HEK293 (cell line): ENCODE results near the gene CACHD1.

Experiments
- ATF2 ChIP-seq: fragments of 450-650 bp; formaldehyde crosslinking; IDR thresholded peaks from 2 replicates; pipeline ENCODE4 v1.5.1; 2016; ENCODE audit warnings: missing biosample characterization, missing genetic modification characterization, low read depth
- BCL11B ChIP-seq: fragments of 450-650 bp; formaldehyde crosslinking; IDR thresholded peaks from 2 replicates; pipeline ENCODE4 v1.5.1; 2016; ENCODE audit warnings: low read depth, missing biosample characterization, missing genetic modification characterization
- EGR2 ChIP-seq: fragments of 450-650 bp; formaldehyde crosslinking; IDR thresholded peaks from 2 replicates; pipeline ENCODE4 v1.5.1; 2016; ENCODE audit warnings: low read depth, missing biosample characterization, missing genetic modification characterization
- GLI2 ChIP-seq: fragments of 450-650 bp; formaldehyde crosslinking; IDR thresholded peaks from 2 replicates; pipeline ENCODE4; 2017; ENCODE audit warnings: missing biosample characterization, missing genetic modification characterization, low read depth, borderline replicate concordance
- GLIS2 ChIP-seq: fragments of 450-650 bp; formaldehyde crosslinking; IDR thresholded peaks from 2 replicates; pipeline ENCODE4 v1.5.1; 2016; ENCODE audit warnings: missing biosample characterization, missing genetic modification characterization
- HOXC10 ChIP-seq: sonication (generic); formaldehyde crosslinking; IDR thresholded peaks from 2 replicates; pipeline ENCODE4 v1.8.1; 2023; ENCODE audit warnings: mild to moderate bottlenecking, missing genetic modification reagents
- IKZF3 ChIP-seq: fragments of 450-650 bp; IDR thresholded peaks from 2 replicates; pipeline ENCODE4 v1.5.0; 2018; ENCODE audit warnings: missing biosample characterization, mild to moderate bottlenecking, missing genetic modification characterization, moderate library complexity
- MEIS1 ChIP-seq: sonication (generic); formaldehyde crosslinking; IDR thresholded peaks from 2 replicates; pipeline ENCODE4 v1.8.1; 2022; ENCODE audit warnings: missing genetic modification reagents, mild to moderate bottlenecking, borderline replicate concordance
- OSR2 ChIP-seq: fragments of 450-650 bp; formaldehyde crosslinking; IDR thresholded peaks from 2 replicates; pipeline ENCODE4 v1.5.1; 2016; ENCODE audit warnings: missing biosample characterization, missing genetic modification characterization
- PRDM2 ChIP-seq: fragments of 450-650 bp; formaldehyde crosslinking; IDR thresholded peaks from 2 replicates; pipeline ENCODE4 v1.5.1; 2016; ENCODE audit warnings: missing biosample characterization, missing genetic modification characterization, borderline replicate concordance
- SALL2 ChIP-seq: fragments of 450-650 bp; formaldehyde crosslinking; IDR thresholded peaks from 2 replicates; pipeline ENCODE4 v1.5.0; 2017; ENCODE audit warnings: missing biosample characterization, mild to moderate bottlenecking, missing genetic modification characterization, borderline replicate concordance
- SETDB1 ChIP-seq: IDR thresholded peaks from one replicate; pipeline ENCODE4 v1.6.1; 2017; ENCODE audit warnings: mild to moderate bottlenecking, low read length, moderate library complexity, mixed read lengths; ENCODE audit not compliant: insufficient read length
- WT1 ChIP-seq: fragments of 450-650 bp; formaldehyde crosslinking; IDR thresholded peaks from 2 replicates; pipeline ENCODE4 v1.5.1; 2016; ENCODE audit warnings: missing biosample characterization, missing genetic modification characterization
- ZFHX2 ChIP-seq: fragments of 450-650 bp; formaldehyde crosslinking; conservative IDR thresholded peaks from 2 replicates; pipeline ENCODE4 v1.5.1; 2016; ENCODE audit warnings: missing biosample characterization, missing genetic modification characterization
- ZFP69B ChIP-seq: fragments of 450-650 bp; formaldehyde crosslinking; IDR thresholded peaks from 2 replicates; pipeline ENCODE4 v1.5.1; 2016; ENCODE audit warnings: missing biosample characterization, missing genetic modification characterization
- ZNF138 ChIP-seq: fragments of 450-650 bp; formaldehyde crosslinking; IDR thresholded peaks from 2 replicates; pipeline ENCODE4 v1.5.1; 2016; ENCODE audit warnings: missing biosample characterization, missing genetic modification characterization, borderline replicate concordance
- ZNF175 ChIP-seq: fragments of 450-650 bp; formaldehyde crosslinking; IDR thresholded peaks from 2 replicates; pipeline ENCODE4 v1.5.1; 2016; ENCODE audit warnings: missing biosample characterization, missing genetic modification characterization
- ZNF184 ChIP-seq: fragments of 450-650 bp; IDR thresholded peaks from 2 replicates; pipeline ENCODE4 v1.5.1; 2018; ENCODE audit warnings: missing biosample characterization, mild to moderate bottlenecking, missing genetic modification characterization
- ZNF202 ChIP-seq: fragments of 450-650 bp; formaldehyde crosslinking; IDR thresholded peaks from 2 replicates; pipeline ENCODE4 v1.5.1; 2016; ENCODE audit warnings: missing biosample characterization, missing genetic modification characterization, borderline replicate concordance
- ZNF324 ChIP-seq: fragments of 450-650 bp; formaldehyde crosslinking; IDR thresholded peaks from 2 replicates; pipeline ENCODE4 v1.5.1; 2016; ENCODE audit warnings: missing biosample characterization, missing genetic modification characterization
- ZNF404 ChIP-seq: fragments of 450-650 bp; formaldehyde crosslinking; IDR thresholded peaks from 2 replicates; pipeline ENCODE4 v1.5.1; 2017; ENCODE audit warnings: missing biosample characterization, missing genetic modification characterization
- ZNF416 ChIP-seq: fragments of 450-650 bp; formaldehyde crosslinking; IDR thresholded peaks from 2 replicates; pipeline ENCODE4 v1.5.1; 2016; ENCODE audit warnings: missing biosample characterization, missing genetic modification characterization
- ZNF433 ChIP-seq: fragments of 450-650 bp; formaldehyde crosslinking; IDR thresholded peaks from 2 replicates; pipeline ENCODE4 v1.5.1; 2016; ENCODE audit warnings: missing biosample characterization, missing genetic modification characterization, low read depth
- ZNF510 ChIP-seq: fragments of 450-650 bp; formaldehyde crosslinking; IDR thresholded peaks from 2 replicates; pipeline ENCODE4 v1.5.1; 2018; ENCODE audit warnings: mild to moderate bottlenecking, missing genetic modification characterization, missing biosample characterization; ENCODE audit not compliant: insufficient replicate concordance
- ZNF530 ChIP-seq: fragments of 450-650 bp; formaldehyde crosslinking; IDR thresholded peaks from 2 replicates; pipeline ENCODE4 v1.5.1; 2016; ENCODE audit warnings: low read depth, missing biosample characterization, missing genetic modification characterization
- ZNF555 ChIP-seq: fragments of 450-650 bp; formaldehyde crosslinking; conservative IDR thresholded peaks from 2 replicates; pipeline ENCODE4 v1.5.1; 2017; ENCODE audit warnings: missing biosample characterization, mild to moderate bottlenecking, missing genetic modification characterization, inconsistent platforms
- ZNF560 ChIP-seq: fragments of 450-650 bp; formaldehyde crosslinking; IDR thresholded peaks from 2 replicates; pipeline ENCODE4 v1.5.1; 2017; ENCODE audit warnings: missing biosample characterization, missing genetic modification characterization, borderline replicate concordance
- ZNF585B ChIP-seq: fragments of 450-650 bp; formaldehyde crosslinking; IDR thresholded peaks from 2 replicates; pipeline ENCODE4 v1.5.1; 2016; ENCODE audit warnings: missing biosample characterization, missing genetic modification characterization
- ZNF610 ChIP-seq: fragments of 450-650 bp; formaldehyde crosslinking; IDR thresholded peaks from 2 replicates; pipeline ENCODE4 v1.5.1; 2016; ENCODE audit warnings: missing biosample characterization, missing genetic modification characterization, borderline replicate concordance
- ZNF654 ChIP-seq: fragments of 450-650 bp; formaldehyde crosslinking; IDR thresholded peaks from 2 replicates; pipeline ENCODE4 v1.5.1; 2016; ENCODE audit warnings: low read depth, missing biosample characterization, missing genetic modification characterization
- ZNF658 ChIP-seq: fragments of 450-650 bp; formaldehyde crosslinking; IDR thresholded peaks from 2 replicates; pipeline ENCODE4; 2016; ENCODE audit warnings: missing biosample characterization, missing genetic modification characterization
- ZNF670 ChIP-seq: fragments of 450-650 bp; formaldehyde crosslinking; IDR thresholded peaks from 2 replicates; pipeline ENCODE4 v1.5.1; 2016; ENCODE audit warnings: missing biosample characterization, missing genetic modification characterization, low read depth
- ZNF707 ChIP-seq: fragments of 450-650 bp; formaldehyde crosslinking; IDR thresholded peaks from 2 replicates; pipeline ENCODE4 v1.5.1; 2016; ENCODE audit warnings: missing biosample characterization, missing genetic modification characterization
- ZNF785 ChIP-seq: fragments of 450-650 bp; formaldehyde crosslinking; IDR thresholded peaks from 2 replicates; pipeline ENCODE4 v1.5.1; 2016; ENCODE audit warnings: missing biosample characterization, missing genetic modification characterization
- ZNF791 ChIP-seq: fragments of 450-650 bp; formaldehyde crosslinking; IDR thresholded peaks from 2 replicates; pipeline ENCODE4 v1.5.1; 2016; ENCODE audit warnings: missing biosample characterization, missing genetic modification characterization

Gene CACHD1

GRCh38 chr1:64474665-64475439 lies 4.9 kb downstream of the CACHD1 start (continued):
- TF ChIP-seq PRDM2 (no peak), ZNF175 (tag by site-specific recombination) (no peak), ZNF433 (tag by site-specific recombination) (no peak), ZNF585B (tag by site-specific recombination) (no peak), GLIS2 (no peak), SALL2 (tag by site-specific recombination) (no peak), ZNF791 (no peak), ZNF530 (no peak), SETDB1 (no peak), ZNF560 (tag by site-specific recombination) (no peak), ZFHX2 (tag by site-specific recombination) (no peak), ZNF555 (no peak), ZNF202 (tag by site-specific recombination) (no peak), ZNF654 (tag by site-specific recombination) (no peak), MEIS1 (no peak), BCL11B (tag by site-specific recombination) (no peak), ZNF138 (tag by site-specific recombination) (no peak), EGR2 (no peak), ZFP69B (no peak), ZNF324 (tag by site-specific recombination) (no peak), ATF2 (tag by site-specific recombination) (no peak), ZNF658 (tag by site-specific recombination) (no peak), ZNF510 (tag by site-specific recombination) (no peak), ZNF610 (tag by site-specific recombination) (no peak), ZNF416 (no peak), ZNF404 (tag by site-specific recombination) (no peak), ZNF785 (tag by site-specific recombination) (no peak), IKZF3 (tag by site-specific recombination) (peak; percentile 60; the same call in 1 of the 2 replicates), OSR2 (tag by site-specific recombination) (peak; percentile 85), GLI2 (tag by site-specific recombination) (no peak), ZNF670 (tag by site-specific recombination) (no peak), ZNF707 (tag by site-specific recombination) (no peak), WT1 (no peak), HOXC10 (CRISPR knock-in tag) (no peak), ZNF184 (tag by site-specific recombination) (no peak)
